ENCODE results near the gene CDH4. TPM values are rescaled to one million over a fixed set of nuclear protein-coding genes. Genes with fewer than 3 reads are reported as not detected.

Gene CDH4
- polyA plus RNA-seq, 4 donors: 0.09 to 4.1 (median 0.25) TPM

DNA sequence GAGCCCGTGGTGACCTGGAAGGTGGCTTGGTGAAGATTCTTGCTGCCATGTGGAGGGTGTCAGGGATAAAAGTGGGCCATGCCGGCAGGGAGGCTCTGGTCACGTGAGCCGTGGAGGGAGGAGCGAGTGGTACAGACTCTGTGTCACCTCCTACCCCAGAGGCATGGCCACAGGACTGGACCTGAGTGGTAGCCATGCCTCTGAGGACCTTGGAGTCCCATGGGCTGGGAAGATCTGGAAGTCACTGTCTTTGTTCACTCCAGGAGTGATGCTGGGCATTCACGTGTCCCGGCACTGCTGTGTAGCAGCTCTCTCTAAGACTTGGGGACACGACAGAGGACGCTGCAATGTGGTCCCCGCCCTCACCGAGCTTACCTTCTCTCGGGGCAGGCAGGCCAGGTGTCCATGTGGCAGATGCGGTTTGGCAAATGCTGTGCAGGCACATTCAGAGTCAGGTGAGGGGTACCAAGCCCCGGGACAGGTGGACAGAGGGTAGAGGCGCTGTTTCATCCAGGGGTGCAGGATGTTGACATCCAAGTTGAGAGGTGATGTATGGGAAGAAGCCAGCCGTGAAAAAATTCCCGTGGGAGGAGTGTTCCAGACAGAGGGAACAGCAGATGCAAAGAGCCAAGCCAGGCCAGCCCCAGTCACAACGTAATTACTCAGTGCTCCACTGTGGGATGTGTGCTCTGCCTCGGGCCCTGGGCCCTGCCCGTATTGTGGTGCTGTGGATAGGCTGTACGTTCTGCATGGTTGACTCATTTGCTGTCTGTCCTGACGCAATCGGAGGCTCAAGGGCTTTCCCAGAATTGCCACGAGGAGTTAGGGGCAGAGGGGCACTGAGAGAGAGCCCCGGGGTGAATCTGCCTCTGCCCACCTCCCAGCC lies 505.9 kb downstream of the CDH4 start:
- Histone ChIP-seq H3K4me3 (ENCODE audit: low read depth in 1 of 3, low read length in 3 of 3) (no peak overlapping the region), H3K9me3 (ENCODE audit: control insufficient read depth in 2 of 2, insufficient read depth in 1 of 2, low read depth in 1 of 2, low read length in 1 of 2) (no peaks in the 10 kb centered on the region), H3K27me3 (ENCODE audit: control insufficient read depth in 3 of 3, insufficient read depth in 3 of 3, low read length in 3 of 3) (peaks cover 0 to 2% (median 0%) of the 10 kb centered on the region in 3 donors), H3K4me1 (ENCODE audit: control insufficient read depth in 3 of 3, insufficient read depth in 2 of 3, low read depth in 1 of 3, low read length in 2 of 3) (no peaks in the 10 kb centered on the region), H3K27ac (ENCODE audit: low read depth in 1 of 3, low read length in 2 of 3) (no peak overlapping the region), H3K36me3 (ENCODE audit: control insufficient read depth in 3 of 3, insufficient read depth in 2 of 3, low read depth in 1 of 3, low read length in 3 of 3) (no peaks in the 10 kb centered on the region)
- no peak for FAIRE-seq
- 72 to 80% (median 75%) methylated on average over 25 of the region's 25 CpGs for WGBS, 3 donors
- no peak for DNase-seq

DNA sequence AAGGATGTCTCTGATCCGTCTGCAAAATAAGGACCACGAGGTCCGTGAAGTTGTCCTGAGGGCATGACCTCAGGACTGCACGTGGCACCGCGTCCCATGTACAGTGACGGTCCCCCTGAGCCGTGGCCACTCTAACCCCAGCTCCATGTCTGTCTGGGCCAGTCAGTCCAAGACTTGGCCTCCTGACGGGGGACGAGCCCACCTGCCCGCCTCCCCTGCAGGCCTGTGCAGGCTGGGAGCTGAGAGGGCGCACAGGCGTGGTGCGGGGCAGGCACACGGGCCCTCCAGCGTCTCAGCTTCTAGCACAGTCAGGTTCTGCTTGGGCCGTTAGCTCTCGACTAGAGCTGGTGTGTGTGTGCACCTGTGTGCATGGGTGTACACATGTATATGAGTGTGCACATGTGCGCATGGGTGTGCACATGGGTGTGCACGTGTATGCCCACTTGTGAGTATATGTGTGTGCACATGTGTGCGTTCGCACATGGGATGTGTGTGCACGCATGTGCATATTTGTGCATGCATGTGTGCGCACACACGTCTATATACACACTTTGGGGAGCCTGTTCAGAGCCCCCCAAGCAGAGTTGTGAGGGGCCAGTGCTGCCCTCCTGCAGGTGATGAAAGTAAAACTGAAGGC lies 506.6 kb downstream of the CDH4 start:
- Histone ChIP-seq H3K9me3 (ENCODE audit: control insufficient read depth in 2 of 2, insufficient read depth in 1 of 2, low read depth in 1 of 2, low read length in 1 of 2) (no peaks in the 10 kb centered on the region), H3K27me3 (ENCODE audit: control insufficient read depth in 3 of 3, insufficient read depth in 3 of 3, low read length in 3 of 3) (peaks cover 0 to 2% (median 0%) of the 10 kb centered on the region in 3 donors), H3K4me1 (ENCODE audit: control insufficient read depth in 3 of 3, insufficient read depth in 2 of 3, low read depth in 1 of 3, low read length in 2 of 3) (no peaks in the 10 kb centered on the region), H3K27ac (ENCODE audit: low read depth in 1 of 3, low read length in 2 of 3) (no peak overlapping the region), H3K36me3 (ENCODE audit: control insufficient read depth in 3 of 3, insufficient read depth in 2 of 3, low read depth in 1 of 3, low read length in 3 of 3) (no peaks in the 10 kb centered on the region), H3K4me3 (ENCODE audit: low read depth in 1 of 3, low read length in 3 of 3) (no peak overlapping the region)
- 88 to 92% (median 89%) methylated on average over 25 of the region's 25 CpGs for WGBS, 3 donors
- FAIRE-seq (no peak), DNase-seq (no peak)

DNA sequence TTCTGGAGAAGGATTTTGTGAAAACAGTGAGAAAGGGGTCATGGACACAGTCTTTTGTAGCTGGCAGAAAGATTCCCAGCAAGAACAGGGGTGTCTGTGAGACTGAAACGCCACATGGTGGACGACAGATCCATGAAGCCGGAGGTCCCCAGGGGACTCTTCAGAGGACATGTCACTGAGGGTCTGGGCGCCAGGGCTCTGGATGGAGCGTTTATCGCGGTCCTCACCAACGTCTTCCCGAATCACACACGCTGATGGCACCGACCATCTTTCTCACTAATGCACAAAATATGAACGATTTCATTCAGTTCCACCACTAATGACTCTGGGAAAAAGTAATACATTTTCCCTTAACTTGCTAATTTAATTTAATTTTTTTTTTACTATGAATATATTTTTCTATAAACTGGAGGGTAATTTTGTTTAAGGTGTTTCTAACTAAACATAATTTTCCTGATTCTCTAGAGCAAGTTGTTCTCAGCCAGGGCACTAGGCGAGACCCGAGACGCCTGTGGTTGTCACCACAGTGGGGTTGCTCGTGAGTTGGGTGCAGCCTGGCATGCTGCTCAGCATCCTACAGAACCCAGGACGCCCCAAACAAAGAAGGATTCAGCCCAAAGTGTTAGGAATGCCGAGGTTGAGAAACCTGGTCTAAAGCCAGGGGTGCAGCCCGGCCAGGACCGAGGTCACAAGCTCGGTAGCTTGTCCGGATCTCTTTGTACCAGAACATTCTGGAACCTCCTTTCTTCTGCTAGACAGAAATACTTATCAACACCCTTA lies 507.4 kb downstream of the CDH4 start:
- no peaks in the 10 kb centered on the region for H3K36me3 ChIP-seq (ENCODE audit: control insufficient read depth in 3 of 3, insufficient read depth in 2 of 3, low read depth in 1 of 3, low read length in 3 of 3)
- no peak overlapping the region for H3K27ac ChIP-seq (ENCODE audit: low read depth in 1 of 3, low read length in 2 of 3)
- 82 to 87% (median 84%) methylated on average over 22 of the region's 22 CpGs for WGBS, 3 donors
- no peak for FAIRE-seq
- no peaks in the 10 kb centered on the region for H3K9me3 ChIP-seq (ENCODE audit: control insufficient read depth in 2 of 2, insufficient read depth in 1 of 2, low read depth in 1 of 2, low read length in 1 of 2)
- DNase-seq: no peak
- peaks cover 0 to 2% (median 0%) of the 10 kb centered on the region in 3 donors for H3K27me3 ChIP-seq (ENCODE audit: control insufficient read depth in 3 of 3, insufficient read depth in 3 of 3, low read length in 3 of 3)
- H3K4me1 ChIP-seq (ENCODE audit: control insufficient read depth in 3 of 3, insufficient read depth in 2 of 3, low read depth in 1 of 3, low read length in 2 of 3): no peaks in the 10 kb centered on the region
- H3K4me3 ChIP-seq (ENCODE audit: low read depth in 1 of 3, low read length in 3 of 3): no peak overlapping the region

DNA sequence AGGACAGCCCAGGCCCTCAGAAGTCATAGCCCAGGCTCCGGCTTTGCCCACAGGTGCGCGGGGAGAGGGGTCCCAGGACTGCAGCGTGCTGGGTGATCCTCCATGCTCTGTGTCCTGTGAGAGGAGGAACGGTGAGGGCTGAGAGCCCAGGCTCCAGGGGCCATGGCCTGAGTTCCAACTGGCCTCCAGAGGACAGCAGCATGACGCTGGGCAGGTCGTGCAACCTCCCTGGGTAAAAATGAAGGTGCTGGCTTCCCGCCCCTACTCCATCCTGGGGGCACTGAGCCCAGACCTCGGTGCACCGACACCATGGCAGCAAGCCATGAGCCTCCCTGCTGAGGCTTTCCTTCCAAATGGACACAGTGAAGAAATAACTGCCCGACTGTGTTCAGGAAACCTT lies 508.3 kb downstream of the CDH4 start:
- Histone ChIP-seq H3K36me3 (ENCODE audit: control insufficient read depth in 3 of 3, insufficient read depth in 2 of 3, low read depth in 1 of 3, low read length in 3 of 3) (no peaks in the 10 kb centered on the region), H3K27ac (ENCODE audit: low read depth in 1 of 3, low read length in 2 of 3) (no peak overlapping the region), H3K4me3 (ENCODE audit: low read depth in 1 of 3, low read length in 3 of 3) (no peak overlapping the region), H3K4me1 (ENCODE audit: control insufficient read depth in 3 of 3, insufficient read depth in 2 of 3, low read depth in 1 of 3, low read length in 2 of 3) (no peaks in the 10 kb centered on the region), H3K9me3 (ENCODE audit: control insufficient read depth in 2 of 2, insufficient read depth in 1 of 2, low read depth in 1 of 2, low read length in 1 of 2) (no peaks in the 10 kb centered on the region), H3K27me3 (ENCODE audit: control insufficient read depth in 3 of 3, insufficient read depth in 3 of 3, low read length in 3 of 3) (peaks cover 0 to 2% (median 0%) of the 10 kb centered on the region in 3 donors)
- no peak for FAIRE-seq
- 72 to 83% (median 78%) methylated on average over 11 of the region's 11 CpGs for WGBS, 3 donors
- no peak for DNase-seq

DNA sequence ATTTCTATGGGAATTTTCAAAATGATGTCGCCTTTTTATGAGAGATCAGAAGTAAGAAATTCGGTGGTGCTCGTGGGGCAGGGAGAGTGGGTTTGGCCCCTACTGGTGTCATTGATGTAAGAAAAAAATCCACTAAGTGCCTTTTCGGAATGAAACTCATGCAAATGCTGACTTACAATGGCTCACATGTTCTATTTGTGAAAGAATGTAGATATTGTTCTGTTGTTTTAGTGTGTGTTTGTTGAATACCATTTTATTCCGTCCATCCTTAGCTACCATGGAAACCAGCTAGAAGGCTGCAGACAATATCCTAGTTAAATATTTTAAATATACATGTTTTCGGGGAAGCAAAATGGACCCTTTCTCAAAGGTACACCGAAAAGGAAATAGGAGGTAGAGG lies 508.7 kb downstream of the CDH4 start:
- Histone ChIP-seq H3K36me3 (ENCODE audit: control insufficient read depth in 3 of 3, insufficient read depth in 2 of 3, low read depth in 1 of 3, low read length in 3 of 3) (no peaks in the 10 kb centered on the region), H3K27me3 (ENCODE audit: control insufficient read depth in 3 of 3, insufficient read depth in 3 of 3, low read length in 3 of 3) (peaks cover 0 to 2% (median 0%) of the 10 kb centered on the region in 3 donors), H3K4me3 (ENCODE audit: low read depth in 1 of 3, low read length in 3 of 3) (no peak overlapping the region), H3K9me3 (ENCODE audit: control insufficient read depth in 2 of 2, insufficient read depth in 1 of 2, low read depth in 1 of 2, low read length in 1 of 2) (no peaks in the 10 kb centered on the region), H3K27ac (ENCODE audit: low read depth in 1 of 3, low read length in 2 of 3) (no peak overlapping the region), H3K4me1 (ENCODE audit: control insufficient read depth in 3 of 3, insufficient read depth in 2 of 3, low read depth in 1 of 3, low read length in 2 of 3) (no peaks in the 10 kb centered on the region)
- DNase-seq (no peak), FAIRE-seq (no peak)
- WGBS, 3 donors: 77 to 81% (median 81%) methylated on average over 7 of the region's 7 CpGs

DNA sequence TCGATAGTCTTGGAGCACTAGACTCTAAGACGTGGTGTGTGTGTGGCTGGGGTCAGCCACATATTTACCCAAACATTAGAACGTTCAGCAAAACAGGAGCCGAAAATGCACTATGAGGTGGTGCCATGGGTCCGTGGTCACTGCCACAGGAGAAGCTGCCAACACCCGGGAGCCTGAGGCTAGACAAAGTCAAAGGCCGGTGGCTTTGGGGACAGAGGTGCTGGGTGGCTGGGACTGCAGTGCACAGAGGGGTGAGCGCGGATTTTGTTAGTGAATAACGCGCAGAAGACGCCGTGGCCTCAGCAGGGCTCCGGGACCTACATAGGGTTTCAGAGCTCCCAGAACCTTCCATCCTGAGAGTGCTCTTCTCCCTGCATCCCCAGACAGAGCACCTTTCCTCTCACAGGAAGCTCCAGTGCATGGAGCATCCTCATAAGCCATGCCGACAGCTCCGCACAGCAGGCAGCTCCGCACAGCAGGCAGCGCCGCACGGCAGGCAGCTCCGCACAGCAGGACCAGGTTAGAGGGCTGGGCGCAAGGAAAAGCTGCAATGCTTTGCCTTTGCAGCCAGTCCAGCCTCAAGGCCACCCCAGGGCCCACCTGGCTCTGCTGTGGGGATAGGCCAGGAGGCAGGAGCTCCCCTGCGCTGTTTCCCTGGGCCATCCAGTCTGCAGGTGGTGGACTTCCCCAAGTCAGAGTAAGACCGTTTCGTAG lies 509.5 kb downstream of the CDH4 start:
- peaks cover 0 to 2% (median 0%) of the 10 kb centered on the region in 3 donors for H3K27me3 ChIP-seq (ENCODE audit: control insufficient read depth in 3 of 3, insufficient read depth in 3 of 3, low read length in 3 of 3)
- H3K27ac ChIP-seq (ENCODE audit: low read depth in 1 of 3, low read length in 2 of 3): no peak overlapping the region
- DNase-seq: no peak
- no peak for FAIRE-seq
- H3K4me1 ChIP-seq (ENCODE audit: control insufficient read depth in 3 of 3, insufficient read depth in 2 of 3, low read depth in 1 of 3, low read length in 2 of 3): no peaks in the 10 kb centered on the region
- H3K4me3 ChIP-seq (ENCODE audit: low read depth in 1 of 3, low read length in 3 of 3): no peak overlapping the region
- H3K36me3 ChIP-seq (ENCODE audit: control insufficient read depth in 3 of 3, insufficient read depth in 2 of 3, low read depth in 1 of 3, low read length in 3 of 3): no peaks in the 10 kb centered on the region
- 82 to 86% (median 85%) methylated on average over 25 of the region's 25 CpGs for WGBS, 3 donors
- no peaks in the 10 kb centered on the region for H3K9me3 ChIP-seq (ENCODE audit: control insufficient read depth in 2 of 2, insufficient read depth in 1 of 2, low read depth in 1 of 2, low read length in 1 of 2)

- no peak overlapping the region for H3K27ac ChIP-seq (ENCODE audit: low read depth in 1 of 3, low read length in 2 of 3)
- 63 to 66% (median 63%) methylated on average over 7 of the region's 7 CpGs for WGBS, 3 donors
- no peaks in the 10 kb centered on the region for H3K36me3 ChIP-seq (ENCODE audit: control insufficient read depth in 3 of 3, insufficient read depth in 2 of 3, low read depth in 1 of 3, low read length in 3 of 3)
- no peaks in the 10 kb centered on the region for H3K9me3 ChIP-seq (ENCODE audit: control insufficient read depth in 2 of 2, insufficient read depth in 1 of 2, low read depth in 1 of 2, low read length in 1 of 2)
- peaks cover 0 to 2% (median 0%) of the 10 kb centered on the region in 3 donors for H3K27me3 ChIP-seq (ENCODE audit: control insufficient read depth in 3 of 3, insufficient read depth in 3 of 3, low read length in 3 of 3)
- FAIRE-seq: no peak
- no peak for DNase-seq
- H3K4me1 ChIP-seq (ENCODE audit: control insufficient read depth in 3 of 3, insufficient read depth in 2 of 3, low read depth in 1 of 3, low read length in 2 of 3): no peaks in the 10 kb centered on the region
- no peak overlapping the region for H3K4me3 ChIP-seq (ENCODE audit: low read depth in 1 of 3, low read length in 3 of 3)
Measured at GRCh38 chr20:61762167-61762710, 510.2 kb downstream of the CDH4 start.
